IPS-NIHi7 (cell line): ENCODE data around the gene SIRT4.
"Not testable (repeated sequence)": the region's sequence is repeated elsewhere in the genome, so short reads cannot be mapped to it uniquely, and the experiment has no call there.

ENCODE experiments used
- DNase-seq: peaks from one replicate; pipeline ENCODE4 v3.0.0; 2012; ENCODE audit warnings: mixed read lengths; ENCODE audit errors: extremely low spot score

Gene SIRT4

DNA sequence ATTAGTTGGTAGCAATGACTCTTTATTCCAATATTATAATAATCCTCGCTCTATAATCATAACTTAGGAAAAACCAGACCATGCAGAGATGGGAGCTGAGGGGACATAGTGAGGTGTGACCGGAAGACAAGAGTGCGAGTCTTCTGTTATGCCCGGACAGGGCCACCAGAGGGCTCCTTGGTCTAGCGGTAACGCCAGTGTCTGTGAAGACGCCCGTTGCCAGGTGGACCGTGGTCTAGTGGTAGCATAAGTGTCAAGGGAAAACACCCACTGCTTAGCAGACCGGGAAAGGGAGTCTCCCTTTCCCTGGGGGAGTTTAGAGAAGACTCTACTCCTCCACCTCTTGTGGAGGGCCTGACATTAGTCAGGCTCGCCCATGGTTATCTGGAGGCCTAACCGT, 33.3 kb downstream of the SIRT4 start:
- DNase-seq, result peak; percentile 19

DNA sequence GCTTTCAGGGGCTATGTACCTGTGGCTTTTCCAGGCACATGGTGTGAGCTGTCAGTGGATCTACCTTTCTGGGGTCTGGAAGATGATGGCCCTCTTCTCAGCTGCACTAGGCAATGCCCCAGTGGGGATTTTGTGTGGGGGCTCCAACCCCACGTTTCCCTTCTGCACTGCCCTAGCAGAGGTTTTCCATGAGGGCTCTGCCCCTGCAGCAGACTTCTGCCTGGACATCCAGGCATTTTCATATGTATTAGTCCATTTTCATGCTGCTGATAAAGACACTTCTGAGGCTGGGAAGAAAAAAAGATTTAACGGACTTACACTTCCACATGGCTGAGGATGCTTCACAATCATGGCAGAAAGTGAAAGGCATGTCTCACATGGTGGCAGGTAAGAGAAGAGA, 34.3 kb downstream of the SIRT4 start:
- DNase-seq, result not testable (repeated sequence)

- no peak for DNase-seq
Observed at GRCh38 chr12:120337730-120338129, 35.6 kb downstream of the SIRT4 start.

- no peak for DNase-seq
Observed at GRCh38 chr12:120339256-120339655, 37.1 kb downstream of the SIRT4 start.

- peak; percentile 30 for DNase-seq
Observed at GRCh38 chr12:120342175-120343038, 40.3 kb downstream of the SIRT4 start.

DNA sequence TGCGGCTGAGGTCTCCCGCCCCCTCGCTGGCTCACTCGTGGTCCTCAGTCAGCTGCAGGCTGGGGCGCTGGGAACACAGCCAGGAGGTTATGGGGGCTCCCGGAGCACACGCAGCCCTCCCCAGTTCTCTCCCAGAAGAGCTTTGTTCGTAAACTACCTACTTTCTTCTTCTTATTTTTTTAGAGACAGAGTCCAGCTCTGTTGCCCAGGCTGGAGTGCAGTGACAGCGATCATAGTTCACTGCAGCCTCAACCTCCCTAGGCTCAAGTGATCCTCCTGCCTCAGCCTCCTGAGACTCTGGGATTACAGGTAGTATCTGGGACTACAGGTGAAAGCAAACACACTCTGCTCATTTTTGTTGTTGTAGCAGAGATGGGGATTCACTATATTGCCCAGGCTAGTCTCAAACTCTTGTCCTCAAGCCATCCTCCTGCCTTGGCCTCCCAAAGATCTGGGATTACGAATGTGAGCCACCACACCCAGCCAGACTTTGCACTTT, 41.0 kb downstream of the SIRT4 start:
- no peak for DNase-seq

DNA sequence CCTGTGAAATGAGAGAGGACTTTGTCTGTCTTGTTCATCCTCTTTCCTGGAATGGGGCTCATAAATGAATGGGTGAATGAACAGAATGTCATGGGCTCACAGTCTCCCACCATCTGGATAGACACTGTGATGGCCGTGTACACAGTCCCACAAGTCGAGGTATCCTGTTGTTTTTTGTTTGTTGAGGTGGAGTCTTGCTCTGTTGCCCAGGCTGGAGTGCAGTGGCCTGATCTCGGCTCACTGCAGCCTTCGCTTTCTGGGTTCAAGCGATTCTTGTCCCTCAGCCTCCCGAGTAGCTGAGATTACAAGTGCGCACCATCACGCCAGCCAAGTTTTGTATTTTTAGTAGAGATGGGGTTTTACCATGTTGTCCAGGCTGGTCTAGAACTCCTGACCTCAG, 41.6 kb downstream of the SIRT4 start:
- DNase-seq, result peak; percentile 3

DNA sequence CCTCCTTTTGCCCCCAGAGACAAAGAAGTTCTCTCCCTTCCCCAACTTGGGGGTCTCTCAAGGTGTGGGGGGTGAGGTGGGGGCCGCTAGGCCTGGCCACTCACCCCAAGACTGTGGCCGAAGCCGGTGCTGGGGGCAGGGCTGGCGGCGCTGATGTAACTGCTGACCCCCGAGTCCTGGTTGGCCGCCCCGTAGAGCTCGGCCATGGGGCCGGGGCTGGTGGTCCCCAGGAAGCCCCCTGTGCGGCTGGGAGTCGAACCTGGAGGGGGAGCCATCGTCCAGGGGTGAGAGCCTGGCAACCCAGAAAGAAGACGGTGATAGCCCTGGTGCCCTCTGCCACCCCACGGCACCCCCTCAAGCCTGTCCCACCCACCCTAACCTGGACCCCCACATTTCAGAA, 43.9 kb downstream of the SIRT4 start:
- DNase-seq, result no peak

DNA sequence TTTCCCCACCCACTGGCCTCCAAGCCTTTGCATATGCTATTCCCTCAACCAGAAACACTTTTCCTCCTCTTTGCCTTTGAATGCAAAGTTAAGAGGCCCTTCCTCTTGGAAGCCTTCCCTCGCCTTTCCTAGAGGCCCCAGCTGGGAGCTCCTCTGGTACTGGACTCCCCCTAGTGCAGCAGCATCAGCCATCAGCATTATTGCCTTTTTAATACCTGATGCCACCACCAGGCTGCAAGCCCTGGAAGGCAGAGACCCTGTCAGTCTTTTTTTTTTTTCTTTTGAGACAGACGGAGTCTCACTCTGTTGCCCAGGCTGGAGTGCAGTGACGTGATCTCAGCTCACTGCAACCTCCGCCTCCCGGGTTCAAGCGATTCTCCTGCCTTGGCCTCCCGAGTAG, 44.6 kb downstream of the SIRT4 start:
- no peak for DNase-seq

GRCh38 chr12:120347766-120348165, 45.6 kb downstream of the SIRT4 start:
- DNase-seq, result no peak

DNA sequence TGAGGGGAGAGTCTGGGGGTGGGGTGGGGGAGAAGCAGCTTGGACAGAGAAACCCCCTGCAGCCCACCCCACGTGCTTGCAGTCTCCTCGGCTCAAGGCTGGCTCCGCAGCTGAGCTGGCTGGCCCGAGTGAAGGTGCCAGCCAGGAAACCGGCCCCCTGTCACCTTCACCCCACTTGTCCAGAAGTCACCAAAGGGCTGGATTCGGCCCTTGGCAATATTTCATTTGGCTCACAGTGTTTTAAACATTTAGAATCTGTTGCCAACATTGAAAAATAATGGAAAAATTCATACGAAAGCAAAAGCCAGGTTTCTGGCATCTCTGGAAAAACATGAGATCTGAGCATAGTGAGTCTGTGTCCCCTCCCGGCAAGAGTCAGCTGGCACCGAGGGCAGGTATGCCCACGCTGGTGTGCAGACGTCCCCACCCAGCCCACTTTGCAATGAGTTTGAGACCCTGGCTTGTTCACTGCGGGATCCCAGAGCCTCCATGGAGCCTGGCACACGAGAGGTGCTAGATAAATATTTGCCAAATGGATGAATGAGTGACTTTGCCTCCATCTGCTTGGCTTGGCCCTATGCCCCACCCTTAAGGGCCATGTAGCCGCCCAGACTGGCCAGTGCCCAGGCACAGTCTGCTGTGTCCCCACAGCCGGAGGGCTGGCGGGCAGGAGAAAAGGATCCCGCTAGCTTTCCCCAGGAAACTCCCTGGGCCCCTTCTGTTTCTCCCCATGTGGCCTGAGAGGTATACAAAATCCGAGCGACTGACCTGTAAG, 48.6 kb downstream of the SIRT4 start:
- DNase-seq, result no peak

DNA sequence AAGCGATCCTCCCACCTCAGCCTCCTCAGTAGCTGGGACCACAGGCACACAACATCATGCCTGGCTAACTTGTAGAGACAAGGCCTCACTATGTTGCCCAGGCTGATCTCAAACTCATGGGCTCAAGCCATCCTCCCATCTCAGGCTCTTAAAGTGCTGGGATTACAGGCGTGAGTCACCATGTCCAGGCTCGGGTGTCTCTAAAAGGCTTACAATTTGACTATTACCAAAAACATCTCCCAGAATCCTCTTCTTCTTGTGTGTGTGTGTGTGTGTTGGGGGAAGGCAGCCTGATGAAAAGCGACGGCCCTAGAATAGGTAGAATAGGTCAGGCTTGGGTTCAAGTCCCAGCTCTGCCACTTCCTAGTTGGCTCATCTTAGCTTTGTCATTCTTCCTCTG, 50.0 kb downstream of the SIRT4 start:
- DNase-seq, result no peak

GRCh38 chr12:120353136-120353535, 51.0 kb downstream of the SIRT4 start:
- DNase-seq, result no peak

DNA sequence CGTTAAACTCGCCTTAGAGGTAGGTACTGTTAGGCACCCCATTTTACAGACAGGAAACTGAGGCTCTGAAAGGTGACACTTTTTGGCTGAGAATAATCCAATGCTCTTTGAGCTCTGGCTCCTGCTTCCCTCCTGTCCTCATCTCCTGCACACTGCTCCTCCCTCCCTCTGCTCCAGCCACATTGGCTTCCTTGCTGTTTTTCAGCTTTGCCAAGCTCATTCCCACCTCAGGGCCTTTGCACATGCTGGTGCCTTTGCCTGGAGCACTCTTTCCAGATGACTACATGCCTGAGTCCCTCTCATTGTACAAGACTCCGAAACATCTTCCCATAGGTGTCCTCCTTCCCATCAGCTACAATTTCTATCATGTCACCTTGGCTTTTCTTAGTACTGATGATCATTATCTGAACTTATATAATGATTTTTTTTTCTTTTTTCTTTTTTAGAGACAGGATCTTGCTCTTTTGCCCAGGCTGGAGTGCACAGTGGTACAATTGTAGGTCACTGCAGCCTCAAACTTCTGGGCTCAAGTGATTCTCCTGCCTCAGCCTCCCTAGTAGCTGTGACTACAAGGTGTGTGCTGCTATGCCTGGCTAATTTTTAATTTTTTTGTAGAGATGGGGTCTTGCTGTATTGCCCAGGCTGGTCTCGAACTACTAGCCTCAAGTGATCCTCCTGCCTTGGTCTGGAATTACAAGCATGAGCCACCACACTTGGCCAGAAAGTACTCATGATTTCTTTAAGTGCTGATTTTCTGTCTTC, 51.6 kb downstream of the SIRT4 start:
- no peak for DNase-seq

DNA sequence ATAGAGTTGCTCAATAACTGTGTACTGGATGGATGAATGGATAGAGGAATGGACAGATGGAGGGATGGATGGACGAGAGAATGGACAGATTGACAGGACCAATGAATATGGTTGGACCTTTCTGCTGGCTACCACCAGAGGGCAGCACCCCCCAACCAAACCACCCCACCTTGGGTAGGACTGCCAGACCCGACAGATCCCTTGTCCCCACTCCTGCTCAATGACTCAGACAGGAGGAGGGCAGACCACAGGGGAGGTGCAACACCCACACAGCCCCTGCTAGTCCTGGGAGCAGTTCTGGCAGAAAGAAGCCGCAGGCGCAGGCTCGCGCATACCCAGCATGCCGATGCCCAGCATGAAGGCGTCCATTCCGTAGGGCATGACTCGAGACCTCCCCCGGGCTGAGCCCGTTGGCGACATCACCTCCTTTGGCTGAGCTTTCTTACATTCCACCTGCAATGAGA, 54.5 kb downstream of the SIRT4 start:
- DNase-seq, result peak; percentile 96

DNA sequence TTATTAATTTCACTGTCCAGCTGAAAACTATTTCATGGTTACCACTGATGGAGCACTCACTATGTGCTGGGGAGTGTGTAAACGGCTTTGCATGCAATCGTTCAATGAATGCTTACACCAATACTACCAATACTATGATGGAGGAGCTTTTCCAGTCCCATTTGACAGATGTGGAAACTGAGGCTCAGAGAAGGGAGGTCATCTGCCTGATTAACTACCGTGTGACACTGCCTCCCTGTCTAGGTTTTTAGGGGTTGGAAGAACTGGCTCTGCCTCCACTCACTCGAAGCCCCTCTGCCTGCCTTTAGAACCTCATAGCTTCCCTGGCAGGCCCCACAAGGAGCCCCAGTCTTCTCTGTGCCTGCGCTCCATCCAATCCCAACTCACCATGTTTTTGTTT, 55.0 kb downstream of the SIRT4 start:
- no peak for DNase-seq

- DNase-seq, result peak; percentile 60
Observed at GRCh38 chr12:120358412-120359100, 56.4 kb downstream of the SIRT4 start.

DNA sequence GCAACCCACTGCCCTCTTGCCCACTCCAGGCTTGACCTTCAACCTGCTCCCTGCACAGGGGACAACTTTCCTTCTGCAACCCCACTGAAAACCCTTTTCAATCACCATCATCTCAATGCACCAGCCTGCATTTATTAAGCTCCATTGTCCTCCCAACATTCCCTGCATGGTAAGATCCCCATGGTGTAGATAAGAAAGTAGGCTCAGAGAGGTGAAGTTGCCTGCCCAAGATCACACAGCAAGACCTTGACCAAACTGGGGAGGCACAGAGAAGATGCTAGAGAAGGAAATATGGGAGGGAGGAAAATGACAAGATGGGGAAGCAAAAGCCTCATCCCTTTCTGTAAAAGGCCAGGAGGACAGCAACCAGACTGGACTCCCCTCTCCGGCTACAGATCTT, 57.0 kb downstream of the SIRT4 start:
- DNase-seq, result no peak

GRCh38 chr12:120361506-120362208, 59.5 kb downstream of the SIRT4 start:
- DNase-seq, result peak; percentile 99
